GOT3 (cell line): ENCODE results near the gene SLX4.

Experiments used
- DNase-seq: peaks from one replicate; lab custom pipeline; 2025; ENCODE audit warnings: mixed read lengths; lab: John Stamatoyannopoulos, UW

The SLX4 gene

DNA sequence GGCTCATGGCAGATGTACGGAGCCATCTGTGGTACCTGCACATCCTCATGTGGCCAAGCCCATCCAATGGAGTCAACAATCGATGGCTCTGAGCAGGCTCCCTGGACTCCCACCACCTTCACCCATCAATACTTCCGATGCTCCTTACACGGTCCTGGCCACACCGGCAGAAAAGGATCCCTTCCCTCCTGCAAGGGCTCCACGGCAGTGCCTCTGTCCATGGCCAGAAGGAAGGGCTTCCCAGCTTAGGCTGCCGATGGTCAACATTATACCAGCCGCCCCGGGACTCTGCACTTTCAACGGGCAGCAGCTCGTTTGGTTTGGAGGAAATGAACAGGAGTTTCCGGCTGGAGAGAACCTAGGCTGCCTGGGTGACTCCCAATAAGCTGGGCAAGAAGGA is 13.2 kb downstream of the SLX4 start:
- DNase-seq, result no peak

- no peak for DNase-seq
Observed at GRCh38 chr16:3597676-3598075, 13.7 kb downstream of the SLX4 start.

DNA sequence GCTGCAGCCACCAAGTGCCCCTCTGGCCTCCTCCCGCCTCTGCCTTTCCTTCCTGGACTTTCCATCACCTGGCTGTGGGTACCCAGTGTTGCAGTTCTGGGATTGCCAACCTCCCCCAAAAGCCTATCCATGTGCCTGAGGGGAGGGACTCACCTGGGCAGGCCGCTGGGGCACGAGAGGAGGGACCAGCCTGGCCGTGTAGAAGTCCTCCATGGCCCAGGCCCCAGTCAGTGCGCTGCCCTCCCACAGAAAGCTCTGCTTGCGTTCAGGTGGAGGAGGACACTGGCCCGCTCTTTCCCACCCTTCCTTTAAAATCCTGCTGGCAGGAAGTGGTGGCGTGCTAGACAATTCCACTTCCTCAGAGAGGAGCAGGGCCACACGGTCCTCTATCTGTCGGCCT is 14.2 kb downstream of the SLX4 start:
- no peak for DNase-seq

GRCh38 chr16:3596101-3596861 is 15.1 kb downstream of the SLX4 start:
- no peak for DNase-seq

DNA sequence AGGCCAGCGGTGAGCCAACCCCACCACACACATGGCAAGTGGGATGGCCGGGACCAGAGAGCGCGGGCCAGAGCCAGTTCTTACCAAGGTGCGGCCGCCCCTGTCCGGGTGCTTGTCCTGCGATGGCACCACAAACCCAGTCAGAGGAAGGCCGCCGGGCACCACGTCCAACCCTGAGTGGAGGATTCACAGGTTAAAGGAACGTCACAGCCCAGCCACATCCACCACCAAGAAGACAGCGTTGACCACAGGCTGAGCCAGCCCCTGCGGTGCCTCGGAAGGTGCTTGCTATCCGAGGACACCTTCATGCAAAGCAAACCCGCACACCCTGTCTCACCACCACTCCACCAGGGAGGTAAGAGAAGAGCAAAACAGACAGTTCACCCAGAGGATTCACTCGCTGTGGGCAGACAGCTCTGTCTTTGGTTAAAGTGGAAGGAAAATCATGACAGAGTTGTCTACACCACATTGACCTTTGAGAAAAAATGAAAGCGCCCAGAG is 15.8 kb downstream of the SLX4 start:
- DNase-seq, result no peak

DNA sequence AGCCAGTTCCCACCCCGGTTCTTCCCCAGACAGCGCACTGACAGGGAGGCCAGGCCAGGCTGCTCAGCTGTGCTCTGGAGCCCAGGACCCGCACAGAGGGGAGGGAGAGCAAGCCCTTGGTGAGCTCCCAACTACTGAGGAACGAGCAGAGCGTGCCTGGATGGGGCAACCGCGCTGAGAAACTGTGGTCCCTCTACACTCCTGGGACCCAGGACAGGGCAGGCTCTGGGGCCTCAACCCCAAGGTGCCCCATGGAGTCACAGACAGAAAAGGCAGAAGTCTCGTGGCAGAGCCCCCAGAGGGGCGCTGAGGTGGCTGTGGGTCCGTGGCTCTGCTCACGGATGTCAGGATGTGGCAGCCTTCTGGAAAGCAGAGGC is 16.3 kb downstream of the SLX4 start:
- DNase-seq, result no peak

DNA sequence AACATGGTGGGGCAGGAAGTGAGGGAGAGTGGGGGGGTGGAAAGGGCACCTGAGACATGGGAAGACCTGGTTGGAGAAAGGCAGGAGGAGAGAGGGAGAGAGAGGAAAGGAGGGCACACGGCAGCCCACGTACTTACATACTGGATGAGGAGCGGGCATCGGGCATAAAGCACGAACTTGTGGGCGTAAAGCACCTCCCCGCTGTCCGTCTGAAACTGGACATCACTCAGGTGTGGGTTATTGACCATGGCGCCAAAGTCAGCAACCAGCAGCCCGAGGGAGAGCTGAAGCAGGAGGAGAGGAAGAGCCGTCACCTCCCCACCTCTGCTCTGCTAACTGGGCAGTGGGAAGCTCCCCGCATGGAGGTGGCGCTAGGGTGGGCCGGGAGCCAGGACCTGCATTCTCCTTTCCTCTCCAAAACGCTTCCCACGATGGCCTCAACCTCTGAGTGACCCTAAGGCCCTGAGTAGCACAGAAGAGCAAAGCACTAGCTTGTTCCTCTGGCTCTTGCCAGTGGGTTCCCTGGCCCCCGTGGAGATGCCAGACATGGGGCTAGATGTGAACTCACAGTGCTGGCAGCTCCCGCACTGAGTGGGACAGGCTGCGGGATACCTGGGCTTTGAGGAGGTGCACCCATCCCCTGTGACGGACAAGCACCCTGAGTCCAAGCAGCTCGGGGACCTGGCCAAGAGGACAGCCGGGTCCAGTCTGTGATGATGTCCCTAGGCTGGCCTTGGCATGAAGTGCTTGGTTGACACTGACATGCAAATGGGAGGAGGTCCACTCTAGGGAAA is 16.9 kb downstream of the SLX4 start:
- no peak for DNase-seq

DNA sequence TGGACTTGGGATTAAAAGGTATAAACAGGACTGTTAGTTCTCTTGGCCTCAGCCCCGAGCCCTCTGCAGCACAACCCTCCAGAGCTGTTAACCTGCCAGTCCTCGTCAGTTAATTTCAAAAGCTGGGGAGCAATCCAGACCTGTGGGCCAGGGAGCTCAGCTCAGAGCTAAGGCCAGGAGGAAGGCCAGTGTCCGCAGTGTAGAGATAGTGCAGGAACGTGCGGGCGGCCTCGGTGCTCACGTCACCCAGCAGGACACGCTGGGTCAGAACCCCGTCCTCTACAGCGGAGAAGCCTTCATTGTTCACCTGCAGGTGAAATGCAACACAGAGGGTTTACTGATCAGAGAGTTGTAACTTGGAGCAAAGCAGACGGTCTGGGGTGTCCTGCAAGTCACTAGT is 18.8 kb downstream of the SLX4 start:
- DNase-seq, result no peak

DNA sequence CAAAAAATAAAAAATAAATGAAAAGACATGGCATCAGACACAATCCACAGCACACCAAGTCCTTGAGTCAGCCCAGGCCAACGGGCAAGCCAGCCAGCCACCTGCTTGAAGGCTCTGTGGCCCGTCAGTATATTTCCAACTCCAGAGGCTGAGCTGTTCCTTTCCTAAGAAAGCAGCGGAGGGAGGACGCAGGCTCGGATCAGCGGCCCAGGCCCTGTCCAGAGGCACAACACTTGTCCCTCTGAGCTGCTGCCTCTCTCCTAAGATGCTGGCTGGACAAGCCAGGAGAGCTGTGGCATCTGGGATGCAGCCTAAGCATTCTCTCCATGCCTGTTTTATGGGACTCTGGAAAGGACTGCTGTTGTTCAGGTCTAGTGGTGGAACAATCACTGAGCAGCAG is 19.4 kb downstream of the SLX4 start:
- no peak for DNase-seq

GRCh38 chr16:3591436-3591803 is 20.0 kb downstream of the SLX4 start:
- no peak for DNase-seq

- DNase-seq, result no peak
Observed at GRCh38 chr16:3590736-3591435, 20.5 kb downstream of the SLX4 start.

- no peak for DNase-seq
Observed at GRCh38 chr16:3589991-3590701, 21.3 kb downstream of the SLX4 start.

DNA sequence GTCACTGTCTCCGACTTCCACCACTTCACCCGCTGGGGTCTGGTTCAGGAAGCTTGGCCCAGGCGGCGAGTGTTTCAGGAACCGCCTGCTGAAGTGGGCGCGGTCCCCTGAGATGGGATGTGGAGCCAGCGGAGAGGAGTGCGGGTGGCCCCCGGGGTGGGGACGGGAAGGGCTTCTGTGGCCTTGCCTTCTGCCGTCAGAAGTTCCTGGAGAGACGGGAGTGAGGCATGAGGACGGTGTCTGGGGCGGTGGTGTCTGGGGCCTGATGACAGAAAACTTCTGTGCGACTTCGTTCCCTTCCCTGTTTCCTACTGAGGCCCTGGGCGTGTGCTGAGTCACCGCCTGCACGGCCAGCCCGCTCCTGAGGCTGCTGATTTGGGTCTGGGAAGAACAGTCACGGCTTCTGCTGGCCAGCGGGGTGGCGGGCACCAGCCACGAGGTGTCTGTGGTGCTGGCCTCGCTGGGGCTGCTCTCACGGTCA is 21.9 kb downstream of the SLX4 start:
- DNase-seq, result no peak

DNA sequence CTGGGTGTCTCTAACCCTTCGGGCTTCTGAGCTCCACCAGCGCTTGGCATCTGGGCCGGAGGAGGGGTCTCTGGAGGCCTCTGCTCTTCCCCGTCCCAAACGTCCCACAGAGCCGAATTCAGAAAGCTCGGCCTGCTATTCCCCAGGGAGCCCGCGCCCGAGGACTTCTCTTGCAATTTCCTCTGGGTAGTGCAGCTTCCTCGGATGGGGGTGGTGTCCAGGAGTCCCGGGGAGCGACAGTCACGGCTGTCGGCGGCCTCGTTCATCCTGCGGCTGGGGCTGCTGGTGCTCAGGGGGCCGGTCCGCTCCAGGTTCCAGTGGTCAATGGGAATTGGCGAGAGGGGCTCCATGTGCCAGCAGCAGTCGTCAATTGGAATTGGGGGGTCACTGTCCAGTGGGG is 22.4 kb downstream of the SLX4 start:
- DNase-seq, result no peak

DNA sequence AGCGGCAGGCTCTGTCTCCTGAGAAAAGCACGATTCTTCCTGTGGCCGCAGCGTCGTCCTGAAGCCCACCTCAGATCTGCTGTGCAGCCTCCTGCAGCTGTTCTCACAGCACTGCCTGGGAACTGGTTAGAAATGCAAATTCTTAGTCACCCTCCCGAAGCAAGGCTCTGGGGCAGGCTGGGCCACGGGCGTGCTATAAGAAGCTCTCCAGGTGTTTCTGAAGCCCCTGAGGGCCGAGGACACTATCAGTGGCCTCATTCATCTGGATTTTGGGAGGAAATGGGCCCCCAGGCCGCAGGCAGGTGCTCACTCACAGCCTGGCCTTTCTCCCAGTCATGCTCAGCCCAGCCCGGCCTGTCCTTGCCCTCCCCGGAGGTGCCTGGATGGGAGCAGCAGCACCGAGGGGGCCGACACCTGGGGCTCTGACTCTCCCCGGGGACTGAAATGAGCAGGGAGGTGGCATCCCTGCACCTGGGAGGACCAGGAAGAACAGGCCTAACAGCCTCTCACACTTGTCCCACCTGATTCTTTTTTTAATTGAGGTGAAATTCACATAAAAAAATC is 23.8 kb downstream of the SLX4 start:
- no peak for DNase-seq

DNA sequence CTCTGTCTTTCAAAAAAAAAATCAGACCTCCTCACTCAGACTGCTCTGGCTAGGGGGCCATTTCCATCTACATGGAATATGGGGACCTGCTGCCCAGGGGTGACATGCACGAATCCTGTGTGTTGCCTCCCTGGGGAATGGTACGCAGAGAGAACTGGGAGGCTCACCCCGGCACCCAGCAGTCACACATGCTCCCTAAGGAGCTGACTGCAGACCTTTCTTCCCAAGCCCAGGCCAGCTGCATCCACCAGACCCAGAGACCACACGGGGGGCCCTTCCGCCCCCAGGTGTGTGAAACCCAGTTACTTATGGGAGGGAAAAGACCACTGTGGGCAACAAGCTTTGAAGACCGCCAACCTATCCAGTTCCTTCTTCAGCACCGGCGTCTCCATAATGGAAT is 27.0 kb downstream of the SLX4 start:
- no peak for DNase-seq

DNA sequence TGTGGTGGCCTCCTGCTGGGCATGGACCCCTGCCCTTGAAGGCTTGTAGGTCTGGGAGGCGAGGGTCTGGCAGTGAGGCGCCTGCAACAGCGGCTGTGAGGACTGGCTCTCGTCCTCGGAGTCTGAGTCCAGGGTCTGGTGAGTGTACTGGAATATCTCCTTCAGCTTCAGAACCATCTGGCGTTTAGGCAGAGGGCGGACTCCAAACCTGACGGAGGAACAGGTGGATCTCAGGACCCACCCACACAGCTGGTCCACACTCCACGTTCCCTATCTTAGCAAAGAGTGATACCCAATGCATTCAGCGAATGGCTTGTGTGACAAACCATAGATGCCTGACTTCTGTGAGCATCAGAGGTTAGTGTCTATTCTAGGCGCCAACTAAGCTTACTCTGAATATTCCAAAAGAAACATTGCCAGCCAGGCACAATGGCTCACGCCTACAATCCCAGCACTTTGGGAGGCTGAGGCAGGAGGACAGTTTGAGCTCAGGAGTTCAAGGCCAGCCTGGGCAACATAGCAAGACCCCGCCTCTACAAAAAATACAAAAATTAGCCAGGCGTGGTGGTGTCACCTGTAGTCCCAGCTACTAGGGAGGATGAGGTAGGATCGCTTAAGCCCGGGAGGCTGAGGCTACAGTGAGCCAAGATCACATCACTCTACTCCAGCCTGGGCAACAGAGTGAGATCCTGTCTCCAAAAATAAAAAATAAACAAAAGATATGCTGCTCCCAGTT is 27.9 kb downstream of the SLX4 start:
- DNase-seq, result no peak

DNA sequence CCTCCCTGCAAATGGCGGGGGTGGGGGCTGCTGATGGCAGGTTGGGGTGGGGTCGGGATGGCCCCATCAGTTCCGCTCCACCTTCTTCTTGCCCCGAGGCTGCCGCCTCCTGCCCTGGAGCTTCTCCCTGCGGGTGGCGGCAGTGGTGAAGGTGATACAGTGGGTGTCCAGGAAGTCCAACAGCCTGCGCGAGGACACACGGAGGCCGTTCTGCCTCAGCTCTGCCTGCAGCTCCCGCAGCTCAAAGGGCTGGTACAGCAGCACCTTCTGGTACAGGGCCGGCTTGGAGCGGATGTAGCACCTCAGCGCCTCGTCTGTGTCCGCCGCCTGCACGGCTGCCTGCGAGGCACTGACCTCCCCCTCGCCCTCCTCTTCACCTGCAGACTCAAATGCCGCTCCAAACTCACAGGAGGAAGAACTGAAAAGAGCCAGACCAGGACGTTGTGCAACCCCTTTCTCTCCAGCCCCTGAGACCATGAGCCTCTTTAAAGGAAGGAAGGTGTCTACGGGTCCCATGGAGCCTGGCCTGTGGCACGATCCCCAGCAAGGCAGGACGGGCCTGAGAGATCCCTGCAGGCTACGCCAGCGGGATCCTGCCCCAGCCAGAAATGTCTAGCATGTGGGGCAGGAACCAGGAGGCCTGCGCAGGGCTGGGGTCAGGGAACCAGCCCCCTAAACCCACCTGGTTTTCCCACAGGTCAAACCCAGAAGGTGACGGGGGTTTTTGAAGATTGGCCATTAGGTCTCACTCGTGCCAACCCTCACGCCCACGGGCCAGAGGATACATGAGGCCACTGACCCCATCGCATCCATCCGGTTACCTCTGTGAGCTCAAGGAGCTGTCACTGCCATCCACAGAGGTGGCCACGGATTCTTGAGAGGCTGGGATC is 28.9 kb downstream of the SLX4 start:
- no peak for DNase-seq

- no peak for DNase-seq
Observed at GRCh38 chr16:3581392-3581791, 30.0 kb downstream of the SLX4 start.

- no peak for DNase-seq
Observed at GRCh38 chr16:3580686-3581085, 30.7 kb downstream of the SLX4 start.
